Neural cell (in vitro differentiated cells): ENCODE results near the gene ADISSP.

Experiments used
- EP300 ChIP-seq: fragments of 450-650 bp; conservative IDR thresholded peaks from 2 replicates; pipeline ENCODE4 v1.6.1; 2014; ENCODE audit warnings: antibody characterized with exemption, mild to moderate bottlenecking, moderate library complexity; ENCODE audit not compliant: poor library complexity, severe bottlenecking
- EZH2 ChIP-seq: fragments of 200-600, 300-800 bp; shearing (Covaris generic), sonication (generic); IDR thresholded peaks from 2 replicates; pipeline ENCODE4 v1.6.1; 2014; ENCODE audit warnings: antibody characterized with exemption, low read length, borderline replicate concordance, mild to moderate bottlenecking; ENCODE audit not compliant: insufficient read depth, poor library complexity, severe bottlenecking
- POLR2AphosphoS5 ChIP-seq: IDR thresholded peaks from 2 replicates; pipeline ENCODE4 v1.6.1; 2012
- RAD21 ChIP-seq: fragments of 450-650 bp; conservative IDR thresholded peaks from 2 replicates; pipeline ENCODE4 v1.6.1; 2014; ENCODE audit warnings: antibody characterized with exemption, mild to moderate bottlenecking, moderate library complexity
- TF ChIP-seq, protein P1 (sequence below): fragments of 450-650 bp; IDR thresholded peaks from 2 replicates; pipeline ENCODE4 v1.5.1; 2014; ENCODE audit warnings: antibody characterized with exemption, mild to moderate bottlenecking, moderate library complexity; ENCODE audit not compliant: poor library complexity, severe bottlenecking

DNA sequence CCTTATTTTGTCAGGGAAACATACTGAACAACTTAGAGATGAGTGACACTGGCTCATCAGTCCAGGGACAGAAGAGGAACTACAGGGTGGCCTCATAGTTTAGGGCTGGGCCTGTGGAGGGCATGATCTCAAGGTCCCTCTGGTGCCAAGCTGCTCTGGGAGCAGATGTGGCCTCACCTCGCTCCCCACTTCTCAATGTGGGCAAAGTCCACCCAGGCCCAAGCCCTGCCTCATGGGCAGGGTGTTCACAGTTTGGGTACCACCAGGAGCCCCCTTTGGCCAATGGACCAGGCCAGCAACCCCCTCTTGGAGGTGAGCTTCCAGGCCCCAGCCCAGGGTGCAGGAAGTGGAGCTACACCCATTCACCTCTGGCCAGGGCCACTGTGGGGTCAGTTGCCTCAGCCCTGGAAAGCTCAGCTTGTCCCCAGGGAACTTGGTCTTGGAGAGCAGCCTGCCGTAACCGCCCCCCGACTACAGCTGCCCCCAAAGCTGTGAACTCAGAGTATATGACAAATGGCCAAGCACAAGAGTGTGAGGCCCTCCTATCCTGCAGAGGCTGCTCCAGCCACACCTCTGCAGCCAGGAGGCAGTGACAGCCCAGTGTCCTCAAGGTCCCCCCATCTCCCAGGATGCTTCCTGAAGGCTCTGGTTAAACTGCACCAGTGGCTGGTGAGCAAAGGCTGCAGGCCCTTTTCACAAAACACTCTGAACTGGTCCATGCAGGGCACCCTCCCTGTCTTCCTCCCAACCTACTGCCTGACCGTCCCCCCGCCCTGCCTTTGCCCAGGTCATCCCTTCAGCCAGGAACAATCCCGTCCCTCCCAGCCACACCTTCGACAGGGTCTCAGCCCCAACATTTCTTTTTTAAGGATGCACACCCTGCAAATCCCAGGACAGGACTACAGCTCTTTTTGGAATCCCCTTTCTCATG lies 3.6 kb downstream of the ADISSP start:
- TF ChIP-seq, protein P1, sequence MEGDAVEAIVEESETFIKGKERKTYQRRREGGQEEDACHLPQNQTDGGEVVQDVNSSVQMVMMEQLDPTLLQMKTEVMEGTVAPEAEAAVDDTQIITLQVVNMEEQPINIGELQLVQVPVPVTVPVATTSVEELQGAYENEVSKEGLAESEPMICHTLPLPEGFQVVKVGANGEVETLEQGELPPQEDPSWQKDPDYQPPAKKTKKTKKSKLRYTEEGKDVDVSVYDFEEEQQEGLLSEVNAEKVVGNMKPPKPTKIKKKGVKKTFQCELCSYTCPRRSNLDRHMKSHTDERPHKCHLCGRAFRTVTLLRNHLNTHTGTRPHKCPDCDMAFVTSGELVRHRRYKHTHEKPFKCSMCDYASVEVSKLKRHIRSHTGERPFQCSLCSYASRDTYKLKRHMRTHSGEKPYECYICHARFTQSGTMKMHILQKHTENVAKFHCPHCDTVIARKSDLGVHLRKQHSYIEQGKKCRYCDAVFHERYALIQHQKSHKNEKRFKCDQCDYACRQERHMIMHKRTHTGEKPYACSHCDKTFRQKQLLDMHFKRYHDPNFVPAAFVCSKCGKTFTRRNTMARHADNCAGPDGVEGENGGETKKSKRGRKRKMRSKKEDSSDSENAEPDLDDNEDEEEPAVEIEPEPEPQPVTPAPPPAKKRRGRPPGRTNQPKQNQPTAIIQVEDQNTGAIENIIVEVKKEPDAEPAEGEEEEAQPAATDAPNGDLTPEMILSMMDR = no peak
- TF ChIP-seq RAD21 = no peak
- TF ChIP-seq EP300 = no peak
- TF ChIP-seq EZH2 = no peak
- TF ChIP-seq POLR2AphosphoS5 = no peak
